ENCODE data around the gene SEC16A. TPM values are rescaled to one million over a fixed set of nuclear protein-coding genes. Genes with fewer than 3 reads are reported as not detected.
A peak's percentile ranks its signal among the peaks of the same experiment; 100 is the strongest.

SEC16A gene
- total RNA-seq, result 10.6 TPM

GRCh38 chr9:136482793-136483588 lies at the start of gene SEC16A:
SEC16A (minus strand) TSS chr9:136483040; CDS start chr9:136477615, 5,425 bp downstream.
- DNase-seq, result peak; percentile 99

GRCh38 chr9:136531904-136532798 lies 49.3 kb upstream of the SEC16A start:
- DNase-seq, result no peak

GRCh38 chr9:136531186-136531903 lies 48.5 kb upstream of the SEC16A start:
- DNase-seq, result no peak

GRCh38 chr9:136530461-136531089 lies 47.7 kb upstream of the SEC16A start:
- no peak for DNase-seq

GRCh38 chr9:136529516-136530460 lies 46.9 kb upstream of the SEC16A start:
- no peak for DNase-seq

- DNase-seq, result no peak
Observed at GRCh38 chr9:136528716-136529341, 46.0 kb upstream of the SEC16A start.

GRCh38 chr9:136527721-136528710 lies 45.2 kb upstream of the SEC16A start:
- DNase-seq, result no peak

GRCh38 chr9:136527131-136527530 lies 44.3 kb upstream of the SEC16A start:
- no peak for DNase-seq

GRCh38 chr9:136526625-136527066 lies 43.8 kb upstream of the SEC16A start:
- peak; percentile 51 for DNase-seq

- DNase-seq, result peak; percentile 82
Observed at GRCh38 chr9:136525841-136526499, 43.1 kb upstream of the SEC16A start.

GRCh38 chr9:136525207-136525606 lies 42.4 kb upstream of the SEC16A start:
- DNase-seq, result no peak

- no peak for DNase-seq
Observed at GRCh38 chr9:136522314-136523237, 39.7 kb upstream of the SEC16A start.

GRCh38 chr9:136521537-136521936 lies 38.7 kb upstream of the SEC16A start:
- no peak for DNase-seq

- no peak for DNase-seq
Observed at GRCh38 chr9:136520053-136520540, 37.3 kb upstream of the SEC16A start.

GRCh38 chr9:136519263-136520052 lies 36.6 kb upstream of the SEC16A start:
- DNase-seq, result no peak

GRCh38 chr9:136518623-136519022 lies 35.8 kb upstream of the SEC16A start:
- DNase-seq, result no peak
